Right hindlimb (tissue), 1 donor: ENCODE results near the gene KRTAP10-5.
"Not testable (repeated sequence)": the region's sequence is repeated elsewhere in the genome, so short reads cannot be mapped to it uniquely, and the experiment has no call there.

ENCODE experiments used
- DNase-seq: peaks from one replicate; pipeline ENCODE4 v3.0.0-alpha.2; 2018

Gene KRTAP10-5

GRCh38 chr21:44569861-44570517 lies 10.4 kb downstream of the KRTAP10-5 start:
- no peak for DNase-seq

DNA sequence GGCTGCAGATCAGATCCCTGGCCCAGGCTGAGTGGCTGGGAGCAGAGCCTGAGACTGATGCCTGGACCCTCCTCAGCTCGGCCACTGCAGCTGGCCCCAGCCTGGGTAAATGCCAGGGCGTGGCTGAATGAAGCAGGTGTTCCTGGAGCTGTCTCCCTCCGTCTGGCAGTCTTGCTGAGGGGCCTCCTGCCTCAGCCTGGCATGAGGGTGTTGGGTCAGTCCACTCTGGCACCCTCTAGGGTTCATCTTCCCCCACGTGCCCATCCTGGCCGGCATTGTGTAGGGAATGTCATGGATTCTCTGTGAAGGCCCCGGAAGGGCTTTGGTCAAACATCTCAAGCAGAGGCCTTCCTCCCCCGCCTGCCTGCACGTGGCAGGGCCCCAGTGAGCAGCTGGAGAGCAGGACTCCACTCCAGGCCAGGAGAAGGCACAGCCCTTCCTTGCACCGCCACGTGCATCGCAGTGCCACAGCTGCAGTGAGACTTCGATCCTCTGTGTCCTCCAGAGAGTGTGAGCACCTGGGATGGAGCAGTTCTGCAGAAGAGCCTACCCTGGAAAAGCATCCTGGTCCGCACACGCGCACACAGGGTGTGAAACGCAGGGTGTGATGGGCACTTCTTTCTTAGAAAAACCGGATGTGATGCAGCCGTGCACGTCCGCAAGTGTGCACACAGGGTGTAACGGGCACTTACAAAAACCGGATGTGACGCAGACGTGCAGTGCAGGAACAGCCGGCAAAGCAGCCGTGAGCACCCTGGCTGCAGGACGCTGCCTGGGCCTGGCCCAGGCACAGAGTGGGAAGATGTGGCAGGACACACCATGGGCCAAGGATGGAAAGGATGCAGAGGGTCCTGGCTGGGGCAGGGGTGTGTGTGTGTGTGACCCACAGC lies 11.5 kb downstream of the KRTAP10-5 start:
- DNase-seq: no peak

DNA sequence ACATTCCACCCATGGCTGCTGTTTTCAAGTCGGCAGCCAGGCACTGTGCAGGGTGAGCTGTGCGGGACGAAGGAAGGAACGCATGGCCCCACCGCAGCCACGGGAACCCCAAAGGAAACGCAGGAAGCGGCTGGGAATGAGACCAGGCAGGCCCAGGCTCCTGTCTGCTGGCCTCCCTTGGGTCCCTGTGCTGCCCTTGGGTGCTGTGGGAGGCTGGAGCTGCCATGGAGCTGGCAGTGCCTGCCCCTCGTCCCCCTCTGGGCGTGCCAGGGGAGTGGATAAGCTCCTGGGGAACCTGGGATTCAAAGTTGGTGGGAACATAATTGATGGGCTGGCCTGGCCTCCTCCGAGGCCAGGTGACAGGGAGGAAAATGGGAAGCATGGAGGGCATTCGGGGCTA lies 12.1 kb downstream of the KRTAP10-5 start:
- no peak for DNase-seq

DNA sequence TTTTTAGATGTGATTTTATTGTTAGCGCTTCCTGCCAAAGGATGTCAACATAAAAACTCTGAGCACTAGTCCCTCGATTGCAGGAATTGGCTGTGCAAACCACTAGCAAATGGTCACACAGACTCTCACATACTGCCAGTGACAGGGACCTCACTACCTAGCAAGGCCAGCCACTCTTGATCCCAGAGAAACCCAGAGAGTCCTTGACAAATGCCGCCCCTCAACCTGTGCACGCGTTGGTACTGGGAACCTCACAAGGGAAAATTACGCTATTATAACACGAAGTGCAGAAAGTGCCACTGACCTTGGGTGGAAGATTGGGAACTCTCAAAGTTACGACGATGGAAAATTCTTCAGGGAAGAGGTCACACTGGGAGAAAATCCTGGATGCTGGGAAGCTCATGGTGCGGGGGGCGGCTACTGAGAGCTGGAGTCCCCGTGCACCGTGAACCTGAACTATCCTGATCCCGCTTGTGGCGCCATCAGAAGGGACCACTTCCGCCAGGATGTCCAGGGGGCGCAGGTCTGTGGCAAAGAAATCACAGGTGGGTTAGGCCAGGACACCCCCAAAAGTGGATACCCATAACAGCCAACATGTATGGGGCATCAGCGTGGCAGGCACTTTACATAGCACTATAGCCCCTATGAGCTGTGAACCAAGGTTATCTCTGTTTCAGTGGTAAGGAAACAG lies 12.8 kb downstream of the KRTAP10-5 start:
- no peak for DNase-seq

DNA sequence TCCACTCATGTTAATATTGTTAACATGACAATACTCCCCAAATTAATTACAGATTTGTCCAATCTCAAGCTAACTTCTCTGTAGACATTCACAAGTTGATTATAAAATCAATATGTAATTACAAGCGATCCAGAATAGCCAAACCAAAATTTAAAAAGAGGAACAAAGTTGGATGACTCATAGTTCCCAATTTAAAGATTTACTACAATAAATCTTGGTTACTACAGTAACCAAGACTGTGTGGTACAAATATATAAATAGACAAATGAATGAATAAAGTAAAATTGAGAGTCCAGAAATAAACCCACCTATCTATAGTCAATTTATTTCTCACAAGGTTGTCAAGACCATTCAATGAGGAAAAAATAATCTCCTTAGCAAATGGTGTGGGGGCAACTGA lies 14.0 kb downstream of the KRTAP10-5 start:
- no peak for DNase-seq

DNA sequence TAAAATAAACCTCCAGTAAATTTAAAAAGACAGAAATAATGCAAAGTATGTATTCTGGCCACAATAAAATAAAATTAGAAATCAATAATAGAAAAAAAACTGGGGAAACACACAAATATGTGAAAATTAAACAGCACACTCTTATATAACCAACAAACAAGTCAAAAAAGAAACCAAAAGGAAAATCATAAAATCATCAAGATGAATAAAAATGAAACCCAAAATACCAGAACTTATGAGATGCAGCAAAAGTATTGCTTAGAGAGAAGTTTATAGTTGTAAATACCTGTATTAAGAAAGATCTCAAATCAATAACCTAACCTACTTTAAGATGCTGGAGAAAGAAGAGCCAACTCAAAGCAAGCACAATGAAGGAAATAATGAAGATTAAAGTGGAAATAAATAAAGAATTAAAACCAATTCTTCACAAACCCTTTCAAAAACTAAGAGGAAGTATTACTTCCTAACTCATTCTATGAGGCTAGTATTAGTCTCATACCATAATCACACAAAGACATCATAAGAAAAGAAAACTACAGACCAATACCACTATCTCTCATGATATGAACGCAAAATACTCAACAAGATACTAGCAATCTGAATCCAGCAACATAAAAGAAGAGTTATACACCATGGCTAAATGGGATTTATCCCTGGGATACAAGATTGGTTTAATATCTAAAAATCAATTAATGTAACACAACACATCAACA lies 15.4 kb downstream of the KRTAP10-5 start:
- DNase-seq: no peak

GRCh38 chr21:44564099-44564498 lies 16.3 kb downstream of the KRTAP10-5 start:
- no peak for DNase-seq

DNA sequence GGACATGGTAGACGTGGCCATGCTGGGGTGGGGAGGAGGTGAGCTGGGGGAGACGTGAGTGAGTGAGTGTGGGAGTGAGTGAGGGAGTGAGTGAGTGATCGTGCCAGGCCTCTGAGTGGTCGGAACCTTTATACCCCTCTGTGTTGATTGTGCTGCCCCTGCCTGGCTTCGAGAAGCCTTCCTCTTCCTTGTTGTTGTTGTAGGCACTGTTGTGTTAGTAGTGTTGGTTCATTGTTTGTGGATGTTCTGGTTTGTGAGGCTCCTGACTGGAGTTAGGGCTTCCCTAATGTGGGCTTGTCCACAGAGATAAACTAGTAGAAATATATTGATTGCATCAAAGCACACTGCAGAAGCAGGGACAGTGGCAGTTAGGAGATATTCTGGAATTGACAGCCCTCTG lies 21.7 kb downstream of the KRTAP10-5 start, which contains the start of gene KRTAP10-3:
Gene KRTAP10-3 (minus strand): TSS at position 101 of the 400 bp plus-strand sequence. CDS start 80 bp downstream, at position 21.
- DNase-seq: no peak

DNA sequence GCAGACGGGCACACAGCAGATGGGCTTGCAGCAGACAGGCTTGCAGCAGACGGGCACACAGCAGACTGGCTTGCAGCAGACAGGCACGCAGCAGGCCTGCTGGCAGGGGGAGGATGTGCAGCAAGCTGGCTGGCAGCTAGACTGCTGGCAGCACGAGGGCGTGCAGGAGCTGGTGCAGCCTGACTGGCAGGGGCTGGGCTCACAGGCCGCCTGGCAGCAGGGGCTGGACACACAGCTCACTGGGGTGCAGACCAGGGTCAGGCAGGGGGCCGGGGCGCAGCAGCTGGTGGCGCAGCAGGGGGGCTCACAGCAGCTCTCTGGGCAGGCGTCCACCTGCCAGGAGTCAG lies 22.1 kb downstream of the KRTAP10-5 start:
- not testable (repeated sequence) for DNase-seq

DNA sequence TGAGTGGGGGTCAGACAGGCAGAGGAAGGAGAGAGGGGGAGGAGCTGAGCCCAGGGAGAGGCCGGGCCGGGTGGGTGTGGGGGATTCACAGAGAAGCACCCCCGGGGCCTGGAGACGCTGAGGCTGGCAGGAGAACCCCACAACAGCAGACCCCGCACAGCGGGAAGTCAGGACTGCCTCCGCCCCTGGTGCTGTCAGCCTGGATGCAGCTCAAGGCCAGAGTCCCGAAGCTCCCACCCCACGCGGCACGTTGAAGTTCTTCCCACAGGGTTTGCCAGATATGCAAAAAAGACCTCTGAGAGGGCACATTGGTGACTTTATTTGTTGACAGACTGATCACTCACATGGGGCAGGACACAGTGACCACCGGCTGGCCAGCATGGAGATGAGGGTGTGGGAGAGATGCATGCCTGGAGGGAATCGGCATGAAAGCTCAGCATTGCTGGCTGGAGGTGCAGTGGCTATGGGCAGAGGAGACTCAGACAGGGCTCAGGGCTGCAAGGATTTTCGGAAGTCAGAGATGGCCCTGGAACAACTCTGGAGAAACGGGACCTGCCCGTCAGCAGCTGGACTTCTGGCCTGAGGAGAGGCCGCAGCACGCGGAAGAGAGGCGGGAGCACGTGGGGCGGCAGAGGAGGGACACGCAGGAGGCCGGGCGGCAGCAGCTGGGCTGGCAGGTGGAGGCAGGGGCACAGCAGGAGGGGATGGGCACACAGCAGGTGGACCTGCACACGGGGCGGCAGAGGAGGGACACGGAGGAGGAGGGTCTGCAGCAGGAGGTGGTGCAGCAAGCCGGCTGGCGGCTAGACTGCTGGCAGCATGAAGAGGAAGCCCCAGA lies 22.7 kb downstream of the KRTAP10-5 start:
- DNase-seq: no peak

- DNase-seq: no peak
Measured at GRCh38 chr21:44556879-44557278, 23.5 kb downstream of the KRTAP10-5 start.

DNA sequence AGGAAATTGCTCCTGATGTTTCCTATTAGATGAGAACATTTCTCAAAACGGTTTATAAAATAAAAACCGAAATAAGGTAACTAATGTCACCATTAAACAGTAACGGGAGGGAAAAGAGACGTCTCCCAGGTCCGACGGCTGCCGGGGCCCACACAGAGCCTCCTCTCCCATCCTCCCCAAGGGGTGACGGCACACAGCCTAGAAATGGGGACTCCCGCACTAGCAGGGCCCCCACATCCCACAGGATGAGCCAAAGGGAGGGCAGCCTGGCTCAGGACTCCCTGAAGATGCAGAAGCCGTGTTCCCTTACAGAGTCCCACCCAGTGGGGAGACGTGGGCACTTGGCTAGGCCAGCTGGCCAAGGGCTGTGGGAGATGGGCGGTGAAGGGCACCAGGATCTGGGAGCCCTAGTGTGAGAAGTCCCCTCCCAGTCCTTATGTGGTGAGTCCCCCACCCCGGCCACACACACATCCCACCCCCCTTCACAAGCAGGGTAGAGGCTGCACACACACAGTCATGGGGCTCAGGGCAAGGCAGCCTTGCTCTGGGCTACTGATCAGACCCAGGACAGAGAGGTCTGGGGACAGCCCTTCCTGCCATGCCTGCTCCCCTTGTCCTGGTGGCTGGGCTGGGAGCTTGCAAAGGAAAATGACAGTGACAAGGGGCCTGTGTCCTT lies 25.1 kb downstream of the KRTAP10-5 start:
- DNase-seq: no peak

GRCh38 chr21:44552681-44553080 lies 27.7 kb downstream of the KRTAP10-5 start:
- DNase-seq: no peak

- no peak for DNase-seq
Measured at GRCh38 chr21:44552136-44552535, 28.3 kb downstream of the KRTAP10-5 start.

- no peak for DNase-seq
Measured at GRCh38 chr21:44551340-44551961, 29.0 kb downstream of the KRTAP10-5 start, which contains the start of gene KRTAP10-2. TSS of gene KRTAP10-2 (minus strand) at chr21:44551505. CDS start at chr21:44551458, 47 bp downstream.

DNA sequence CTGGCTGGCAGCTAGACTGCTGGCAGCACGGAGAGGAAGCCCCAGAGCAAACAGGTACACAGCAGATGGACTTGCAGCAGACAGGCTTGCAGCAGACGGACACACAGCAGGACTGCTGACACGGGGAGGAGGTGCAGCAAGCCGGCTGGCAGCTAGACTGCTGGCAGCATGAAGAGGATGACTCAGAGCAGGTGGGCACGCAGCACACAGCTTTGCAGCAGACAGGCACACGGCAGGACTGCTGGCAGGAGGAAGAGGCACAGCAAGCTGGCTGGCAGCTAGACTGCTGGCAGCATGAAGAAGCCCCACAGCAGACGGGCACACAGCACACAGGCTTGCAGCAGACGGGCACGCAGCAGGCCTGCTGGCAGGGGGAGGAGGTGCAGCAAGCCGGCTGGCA lies 29.6 kb downstream of the KRTAP10-5 start:
- no peak for DNase-seq

DNA sequence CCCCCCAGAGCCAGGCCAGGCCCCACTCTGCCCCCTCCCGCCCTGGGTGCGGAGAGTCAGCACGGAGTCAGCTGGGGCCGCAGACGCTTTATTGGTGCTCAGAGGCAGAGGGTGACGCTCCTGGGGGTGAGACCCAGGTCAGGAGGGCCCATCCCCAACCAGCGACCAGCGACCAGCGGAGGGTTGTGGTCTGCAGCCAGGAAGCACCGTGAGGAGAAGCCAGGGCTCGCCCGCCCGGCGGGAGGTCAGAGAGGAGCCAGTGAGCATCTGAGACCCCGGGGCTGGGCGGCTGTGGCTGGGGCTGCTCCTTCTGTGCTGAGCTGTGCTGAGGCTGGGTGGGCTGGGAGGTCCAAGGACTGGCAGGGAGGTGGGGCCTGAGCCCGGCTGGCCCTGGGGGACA lies 30.1 kb downstream of the KRTAP10-5 start:
- not testable (repeated sequence) for DNase-seq

GRCh38 chr21:44549525-44550211 lies 30.7 kb downstream of the KRTAP10-5 start:
- no peak for DNase-seq

- DNase-seq: no peak
Measured at GRCh38 chr21:44548922-44549321, 31.5 kb downstream of the KRTAP10-5 start.

DNA sequence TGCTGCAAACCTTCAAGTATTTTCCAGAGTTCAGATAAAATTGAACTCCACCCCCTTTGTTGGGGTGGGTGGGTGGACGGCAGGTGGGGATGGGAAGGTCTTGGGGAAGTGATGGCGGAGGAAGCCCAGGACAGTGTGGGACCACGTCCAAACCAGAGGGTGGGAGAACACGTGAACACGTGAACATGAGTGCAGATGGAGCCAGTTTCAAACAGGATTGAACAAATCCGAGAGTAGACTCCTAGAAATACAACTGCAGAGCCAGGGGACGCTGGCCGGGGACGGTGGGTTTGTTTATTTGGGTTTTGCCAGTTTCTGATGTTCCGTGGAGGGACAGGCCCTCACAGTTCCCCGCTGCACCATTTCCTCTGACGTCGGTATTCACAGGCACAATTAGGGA lies 32.0 kb downstream of the KRTAP10-5 start:
- DNase-seq: no peak
